ENCODE data around the gene NOS2. TPM values are rescaled to one million over a fixed set of nuclear protein-coding genes. Genes with fewer than 3 reads are reported as not detected.
"Not testable (repeated sequence)": the region's sequence is repeated elsewhere in the genome, so short reads cannot be mapped to it uniquely, and the experiment has no call there.

Gene NOS2
- 1.0 TPM for total RNA-seq

DNA sequence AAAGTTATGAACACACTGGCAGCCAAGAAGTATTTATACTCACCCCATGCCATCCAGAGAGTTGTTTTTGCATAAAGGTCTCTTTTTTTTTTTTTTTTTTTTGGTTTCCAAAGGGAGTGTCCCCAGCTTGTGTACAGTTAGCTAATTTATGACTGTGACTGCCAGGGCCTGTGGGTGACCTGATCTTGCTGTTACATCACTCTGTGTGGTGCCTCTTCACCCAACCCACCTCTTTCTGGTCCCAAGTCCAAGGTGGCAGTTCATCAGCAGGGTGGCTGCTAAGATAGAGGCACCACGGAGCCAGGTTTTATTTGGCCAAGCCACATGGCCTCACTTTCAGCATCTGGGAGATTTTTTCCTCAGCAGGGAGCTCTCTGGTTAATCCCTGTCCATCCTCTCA is at the start of gene NOS2:
Gene NOS2, minus strand, starts transcription at position 8 of the 400 bp plus-strand sequence. CDS start 1,720 bp downstream, outside the sequence.
- Histone ChIP-seq H3K27me3 (ENCODE audit: control insufficient read depth in 3 of 3, insufficient read depth in 3 of 3, low read length in 3 of 3) (peaks cover 4 to 16% (median 9%) of the 10 kb centered on the region in 3 donors), H3K9me3 (ENCODE audit: control insufficient read depth in 3 of 3, low read length in 3 of 3) (no peaks in the 10 kb centered on the region), H3K4me3 (ENCODE audit: low read length in 3 of 3) (no peak within 1 kb of the TSS), H3K9ac (ENCODE audit: low read depth in 1 of 3, low read length in 3 of 3) (no peak within 1 kb of the TSS), H3K27ac (ENCODE audit: low read depth, low read length) (no peak within 1 kb of the TSS), H3K4me1 (ENCODE audit: control insufficient read depth in 3 of 3, insufficient read depth in 3 of 3, low read length in 3 of 3) (peaks cover 0 to 3% (median 1%) of the 10 kb centered on the region in 3 donors), H3K36me3 (ENCODE audit: control insufficient read depth in 3 of 3, insufficient read depth in 3 of 3, low read length in 3 of 3) (no peaks in the 10 kb centered on the region)

DNA sequence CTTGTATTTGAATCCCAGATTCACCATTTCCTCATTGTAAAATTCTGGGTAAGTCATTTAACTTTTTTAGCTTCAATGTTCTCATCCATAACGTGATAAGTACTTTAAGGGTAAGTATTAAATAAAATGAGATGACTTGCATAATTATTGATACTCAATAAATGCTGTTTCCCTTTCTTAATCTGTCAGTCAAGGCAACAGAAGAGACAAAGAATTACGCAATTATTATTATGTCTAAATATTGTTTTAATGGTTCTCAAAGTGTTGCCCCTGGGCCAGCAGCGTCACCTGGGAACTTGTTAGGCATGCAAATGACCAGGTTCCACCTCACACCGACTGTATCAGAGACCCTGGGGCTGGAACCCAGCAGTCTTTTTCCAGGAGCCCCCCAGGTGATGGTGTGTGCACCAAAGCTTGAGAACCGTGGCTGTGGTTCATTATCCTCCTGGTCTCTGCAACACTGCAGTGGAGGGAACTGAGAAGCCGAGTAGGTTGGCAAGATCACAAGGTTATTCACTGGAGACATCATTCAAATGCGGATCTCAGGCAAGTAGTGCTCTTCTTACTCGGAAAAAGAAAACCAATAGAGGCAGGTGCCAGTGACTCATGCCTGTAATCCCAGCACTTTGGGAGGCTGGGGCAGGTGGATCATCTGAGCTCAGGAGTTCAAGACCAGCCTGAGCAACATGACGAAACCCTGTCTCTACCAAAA is 49.3 kb upstream of the NOS2 start:
- H3K27ac ChIP-seq (ENCODE audit: low read depth, low read length), result no peak overlapping the region
- H3K9me3 ChIP-seq (ENCODE audit: control insufficient read depth in 3 of 3, low read length in 3 of 3), result no peaks in the 10 kb centered on the region
- H3K27me3 ChIP-seq (ENCODE audit: control insufficient read depth in 3 of 3, insufficient read depth in 3 of 3, low read length in 3 of 3), result no peaks in the 10 kb centered on the region
- H3K9ac ChIP-seq (ENCODE audit: low read depth in 1 of 3, low read length in 3 of 3), result no peak overlapping the region
- no peaks in the 10 kb centered on the region for H3K36me3 ChIP-seq (ENCODE audit: control insufficient read depth in 3 of 3, insufficient read depth in 3 of 3, low read length in 3 of 3)
- no peaks in the 10 kb centered on the region for H3K4me1 ChIP-seq (ENCODE audit: control insufficient read depth in 3 of 3, insufficient read depth in 3 of 3, low read length in 3 of 3)
- no peak overlapping the region for H3K4me3 ChIP-seq (ENCODE audit: low read length in 3 of 3)

DNA sequence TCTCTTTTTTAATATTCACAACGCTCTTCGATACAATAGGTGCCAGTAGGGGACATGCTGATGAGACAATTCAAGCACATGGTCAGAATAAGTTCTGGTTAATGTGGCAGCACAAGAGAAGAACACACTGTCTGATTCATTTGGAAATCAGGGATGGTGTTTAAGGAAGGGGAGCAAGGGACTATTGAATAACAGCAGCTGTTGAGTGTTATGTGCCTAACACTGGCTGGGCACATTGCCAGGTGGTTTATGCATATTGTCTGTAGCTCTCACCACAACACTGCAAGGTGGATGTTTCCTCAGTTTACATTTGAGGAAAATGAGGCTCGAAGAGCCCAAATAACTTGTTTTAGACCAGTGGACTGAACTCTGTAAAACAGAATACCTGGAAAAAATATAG is 48.6 kb upstream of the NOS2 start:
- no peaks in the 10 kb centered on the region for H3K27me3 ChIP-seq (ENCODE audit: control insufficient read depth in 3 of 3, insufficient read depth in 3 of 3, low read length in 3 of 3)
- no peak overlapping the region for H3K27ac ChIP-seq (ENCODE audit: low read depth, low read length)
- no peaks in the 10 kb centered on the region for H3K36me3 ChIP-seq (ENCODE audit: control insufficient read depth in 3 of 3, insufficient read depth in 3 of 3, low read length in 3 of 3)
- no peak overlapping the region for H3K9ac ChIP-seq (ENCODE audit: low read depth in 1 of 3, low read length in 3 of 3)
- no peak overlapping the region for H3K4me3 ChIP-seq (ENCODE audit: low read length in 3 of 3)
- H3K9me3 ChIP-seq (ENCODE audit: control insufficient read depth in 3 of 3, low read length in 3 of 3), result no peaks in the 10 kb centered on the region
- H3K4me1 ChIP-seq (ENCODE audit: control insufficient read depth in 3 of 3, insufficient read depth in 3 of 3, low read length in 3 of 3), result no peaks in the 10 kb centered on the region

DNA sequence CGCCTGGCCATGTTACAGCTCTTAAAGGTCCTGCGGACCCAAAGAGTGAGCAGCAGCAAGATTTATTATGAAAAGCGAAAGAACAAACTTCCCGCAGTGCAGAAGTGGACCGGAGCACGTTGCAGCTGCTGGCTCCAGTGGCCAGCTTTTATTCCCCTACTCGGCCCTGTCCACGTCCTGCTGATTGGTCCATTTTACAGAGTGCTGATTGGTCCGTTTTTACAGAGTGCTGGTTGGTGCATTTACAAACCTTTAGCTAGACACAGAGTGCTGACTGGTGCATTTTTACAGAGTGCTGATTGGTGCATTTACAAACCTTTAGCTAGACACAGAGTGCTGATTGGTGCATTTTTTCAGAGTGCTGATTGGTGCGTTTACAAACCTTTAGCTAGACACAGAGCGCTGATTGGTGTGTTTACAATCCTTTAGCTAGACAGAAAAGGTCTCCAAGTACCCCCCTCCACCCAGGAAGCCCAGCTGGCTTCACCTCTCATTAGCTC is 46.5 kb upstream of the NOS2 start:
- H3K27me3 ChIP-seq (ENCODE audit: control insufficient read depth in 3 of 3, insufficient read depth in 3 of 3, low read length in 3 of 3); H3K4me1 ChIP-seq (ENCODE audit: control insufficient read depth in 3 of 3, insufficient read depth in 3 of 3, low read length in 3 of 3); H3K36me3 ChIP-seq (ENCODE audit: control insufficient read depth in 3 of 3, insufficient read depth in 3 of 3, low read length in 3 of 3); H3K9ac ChIP-seq (ENCODE audit: low read depth in 1 of 3, low read length in 3 of 3); H3K4me3 ChIP-seq (ENCODE audit: low read length in 3 of 3); H3K27ac ChIP-seq (ENCODE audit: low read depth, low read length); H3K9me3 ChIP-seq (ENCODE audit: control insufficient read depth in 3 of 3, low read length in 3 of 3): not testable (repeated sequence)

DNA sequence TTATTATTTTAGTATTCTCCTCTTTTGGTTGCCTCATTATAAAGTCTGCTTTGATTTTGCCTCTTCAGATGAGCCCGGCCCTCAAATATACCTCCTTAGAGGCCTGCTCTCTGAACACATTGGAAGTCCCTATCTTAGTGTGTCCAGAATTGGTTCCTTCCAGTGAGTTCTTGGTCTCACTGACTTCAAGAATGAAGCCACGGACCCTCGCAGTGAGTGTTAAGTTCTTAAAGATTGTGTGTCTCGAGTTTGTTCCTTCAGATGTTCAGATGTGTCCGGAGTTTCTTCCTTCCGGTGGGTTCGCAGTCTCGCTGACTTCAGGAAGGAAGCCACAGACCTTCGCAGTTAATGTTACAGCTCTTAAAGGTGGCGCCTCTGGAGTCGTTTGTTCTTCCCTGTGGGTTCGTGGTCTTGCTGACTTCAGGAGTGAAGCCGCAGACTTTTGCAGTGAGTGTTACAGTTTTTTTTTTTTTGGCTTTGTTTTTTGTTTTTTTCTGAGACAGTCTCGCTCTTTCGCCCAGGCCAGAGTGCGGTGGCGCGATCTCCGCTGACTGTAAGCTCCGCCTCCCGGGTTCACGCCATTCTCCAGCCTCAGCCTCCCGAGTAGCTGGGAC is 45.8 kb upstream of the NOS2 start:
- H3K27ac ChIP-seq (ENCODE audit: low read depth, low read length), result no peak overlapping the region
- H3K9ac ChIP-seq (ENCODE audit: low read depth in 1 of 3, low read length in 3 of 3), result no peak overlapping the region
- no peaks in the 10 kb centered on the region for H3K27me3 ChIP-seq (ENCODE audit: control insufficient read depth in 3 of 3, insufficient read depth in 3 of 3, low read length in 3 of 3)
- H3K4me1 ChIP-seq (ENCODE audit: control insufficient read depth in 3 of 3, insufficient read depth in 3 of 3, low read length in 3 of 3), result no peaks in the 10 kb centered on the region
- no peaks in the 10 kb centered on the region for H3K9me3 ChIP-seq (ENCODE audit: control insufficient read depth in 3 of 3, low read length in 3 of 3)
- no peak overlapping the region for H3K4me3 ChIP-seq (ENCODE audit: low read length in 3 of 3)
- H3K36me3 ChIP-seq (ENCODE audit: control insufficient read depth in 3 of 3, insufficient read depth in 3 of 3, low read length in 3 of 3), result no peaks in the 10 kb centered on the region

DNA sequence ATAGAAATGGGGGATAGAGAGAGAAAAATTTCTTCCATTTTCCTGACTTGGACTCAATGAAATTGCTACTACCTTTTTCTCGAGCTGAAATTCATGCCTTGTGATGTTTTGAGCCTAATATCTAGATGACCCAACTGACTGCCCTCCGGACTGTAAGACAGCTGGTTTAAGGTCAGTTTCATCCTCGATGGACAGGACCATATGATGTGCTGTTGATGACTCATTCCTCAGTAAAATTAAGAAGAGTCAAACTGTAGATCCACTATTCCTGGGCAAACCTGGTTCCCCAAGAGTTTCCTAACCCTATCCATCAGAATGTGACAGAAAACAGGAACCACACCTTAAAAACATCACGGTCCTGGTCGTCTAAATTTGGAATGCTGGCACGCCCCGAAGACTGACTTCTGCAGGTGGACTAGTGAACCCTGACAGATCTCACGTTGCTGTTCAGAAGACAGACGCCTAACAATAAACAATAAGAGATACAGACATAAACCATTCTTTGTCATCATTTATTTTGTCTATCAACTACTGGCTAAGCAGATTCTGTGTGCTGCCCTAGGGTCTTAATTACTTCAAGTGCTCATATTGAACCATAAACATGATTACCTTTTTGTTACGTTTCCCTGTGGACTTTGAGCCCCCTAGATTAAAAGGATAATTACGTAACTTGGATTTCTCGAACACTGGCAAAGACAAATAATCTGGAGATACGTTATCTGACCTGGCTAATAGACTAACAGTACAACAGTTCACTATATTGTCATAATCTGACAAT is 45.1 kb upstream of the NOS2 start:
- no peaks in the 10 kb centered on the region for H3K4me1 ChIP-seq (ENCODE audit: control insufficient read depth in 3 of 3, insufficient read depth in 3 of 3, low read length in 3 of 3)
- H3K4me3 ChIP-seq (ENCODE audit: low read length in 3 of 3), result no peak overlapping the region
- no peak overlapping the region for H3K27ac ChIP-seq (ENCODE audit: low read depth, low read length)
- no peaks in the 10 kb centered on the region for H3K36me3 ChIP-seq (ENCODE audit: control insufficient read depth in 3 of 3, insufficient read depth in 3 of 3, low read length in 3 of 3)
- H3K27me3 ChIP-seq (ENCODE audit: control insufficient read depth in 3 of 3, insufficient read depth in 3 of 3, low read length in 3 of 3), result no peaks in the 10 kb centered on the region
- no peaks in the 10 kb centered on the region for H3K9me3 ChIP-seq (ENCODE audit: control insufficient read depth in 3 of 3, low read length in 3 of 3)
- no peak overlapping the region for H3K9ac ChIP-seq (ENCODE audit: low read depth in 1 of 3, low read length in 3 of 3)

DNA sequence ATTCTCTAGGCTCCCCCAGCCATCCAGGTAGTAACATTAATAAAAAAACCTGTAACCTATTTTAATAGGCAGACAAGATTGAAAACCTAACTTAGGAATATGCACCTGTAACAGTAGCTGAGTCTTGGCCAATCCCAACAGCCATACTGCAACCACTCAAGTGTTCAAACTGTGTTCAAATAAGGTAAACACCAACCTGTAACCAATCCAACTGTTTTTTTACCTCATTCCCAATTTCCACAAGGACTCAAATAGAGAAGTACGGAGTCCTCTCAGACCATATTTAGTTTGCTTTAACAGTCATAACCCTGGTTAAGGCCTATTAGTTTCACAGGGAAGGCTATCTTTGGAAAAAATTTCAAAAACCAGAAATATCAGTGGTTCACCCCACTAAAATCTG is 40.4 kb upstream of the NOS2 start:
- no peaks in the 10 kb centered on the region for H3K4me1 ChIP-seq (ENCODE audit: control insufficient read depth in 3 of 3, insufficient read depth in 3 of 3, low read length in 3 of 3)
- no peak overlapping the region for H3K27ac ChIP-seq (ENCODE audit: low read depth, low read length)
- H3K9me3 ChIP-seq (ENCODE audit: control insufficient read depth in 3 of 3, low read length in 3 of 3), result no peaks in the 10 kb centered on the region
- no peak overlapping the region for H3K9ac ChIP-seq (ENCODE audit: low read depth in 1 of 3, low read length in 3 of 3)
- no peak overlapping the region for H3K4me3 ChIP-seq (ENCODE audit: low read length in 3 of 3)
- no peaks in the 10 kb centered on the region for H3K36me3 ChIP-seq (ENCODE audit: control insufficient read depth in 3 of 3, insufficient read depth in 3 of 3, low read length in 3 of 3)
- no peaks in the 10 kb centered on the region for H3K27me3 ChIP-seq (ENCODE audit: control insufficient read depth in 3 of 3, insufficient read depth in 3 of 3, low read length in 3 of 3)

DNA sequence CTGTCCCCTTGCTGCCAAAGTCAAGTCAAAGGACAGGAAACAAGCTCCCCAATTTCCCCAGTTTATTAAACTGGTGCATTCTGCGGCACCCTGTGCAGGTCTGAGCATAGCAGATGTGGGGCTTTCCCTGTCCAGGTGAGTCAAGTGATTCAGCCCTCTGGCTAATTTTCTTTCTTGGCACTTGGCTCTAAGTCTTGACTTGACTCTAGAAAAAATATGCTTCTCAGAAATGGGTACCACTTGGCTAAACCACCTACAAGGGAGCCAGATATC is 40.0 kb upstream of the NOS2 start:
- not testable (repeated sequence) for H3K27ac ChIP-seq (ENCODE audit: low read depth, low read length); H3K9ac ChIP-seq (ENCODE audit: low read depth in 1 of 3, low read length in 3 of 3); H3K4me1 ChIP-seq (ENCODE audit: control insufficient read depth in 3 of 3, insufficient read depth in 3 of 3, low read length in 3 of 3); H3K36me3 ChIP-seq (ENCODE audit: control insufficient read depth in 3 of 3, insufficient read depth in 3 of 3, low read length in 3 of 3); H3K27me3 ChIP-seq (ENCODE audit: control insufficient read depth in 3 of 3, insufficient read depth in 3 of 3, low read length in 3 of 3); H3K9me3 ChIP-seq (ENCODE audit: control insufficient read depth in 3 of 3, low read length in 3 of 3); H3K4me3 ChIP-seq (ENCODE audit: low read length in 3 of 3)

DNA sequence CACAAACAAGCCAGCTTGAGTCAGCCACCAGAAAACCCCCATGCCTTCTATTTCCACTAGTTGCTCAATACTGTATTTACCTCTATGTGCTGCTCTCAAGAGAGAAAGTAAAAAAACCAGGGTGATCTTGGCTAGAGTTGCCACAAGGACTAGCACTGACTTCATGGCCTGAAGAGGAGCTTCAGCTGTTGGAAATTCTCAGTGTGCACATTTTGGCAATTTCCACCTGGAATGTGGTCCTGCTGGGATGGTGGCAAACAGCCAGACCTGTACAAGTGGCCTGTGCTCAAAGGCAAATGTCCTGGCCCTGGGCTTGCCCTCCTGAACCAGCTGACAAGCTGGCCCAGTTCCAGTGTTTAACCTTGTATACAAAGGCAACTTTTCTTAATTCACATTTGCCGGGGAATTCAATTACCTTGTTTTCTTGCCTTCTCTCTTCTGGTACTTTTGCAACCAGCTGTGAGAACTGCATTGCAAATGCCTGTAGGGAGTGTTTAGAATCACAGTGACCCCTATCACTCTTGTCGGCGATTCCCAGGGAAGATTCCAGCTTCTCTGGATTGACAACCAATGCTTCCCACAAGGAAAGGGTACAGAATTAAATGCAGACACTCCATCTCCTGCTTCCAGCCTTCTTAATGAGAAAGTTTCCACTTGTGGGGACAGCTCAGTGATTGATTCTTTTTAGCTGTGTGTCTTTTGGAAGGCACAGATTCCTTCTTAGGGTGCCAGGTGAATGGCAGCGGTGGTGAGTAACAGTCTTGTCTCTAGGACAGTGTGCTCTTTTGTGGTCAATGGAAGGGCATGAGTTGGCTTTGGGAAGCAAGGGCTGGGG is 39.5 kb upstream of the NOS2 start:
- not testable (repeated sequence) for H3K9me3 ChIP-seq (ENCODE audit: control insufficient read depth in 3 of 3, low read length in 3 of 3); H3K9ac ChIP-seq (ENCODE audit: low read depth in 1 of 3, low read length in 3 of 3); H3K4me1 ChIP-seq (ENCODE audit: control insufficient read depth in 3 of 3, insufficient read depth in 3 of 3, low read length in 3 of 3); H3K4me3 ChIP-seq (ENCODE audit: low read length in 3 of 3); H3K36me3 ChIP-seq (ENCODE audit: control insufficient read depth in 3 of 3, insufficient read depth in 3 of 3, low read length in 3 of 3); H3K27me3 ChIP-seq (ENCODE audit: control insufficient read depth in 3 of 3, insufficient read depth in 3 of 3, low read length in 3 of 3); H3K27ac ChIP-seq (ENCODE audit: low read depth, low read length)

All from skeletal muscle tissue (tissue), 4 donors.